MM.1S (cell line): ENCODE measurements around the gene SLC38A11.

Source experiments
- EZH2 ChIP-seq: fragments of 300-600 bp; sonication (generic); optimal IDR thresholded peaks from 2 replicates; pipeline ENCODE3; 2017; ENCODE audit warnings: low read depth, mild to moderate bottlenecking, antibody characterized with exemption, low read length, mixed read lengths
- EZH2phosphoT487 ChIP-seq: fragments of 300-600 bp; sonication (generic); IDR thresholded peaks from 2 replicates; pipeline ENCODE4 v1.6.1; 2018; ENCODE audit warnings: antibody characterized with exemption, low read length
- TF ChIP-seq, protein P1 (sequence below): fragments of 300-600 bp; sonication (generic); IDR thresholded peaks from 2 replicates; pipeline ENCODE4 v1.5.1; 2016; ENCODE audit warnings: antibody characterized with exemption, low read length, mixed read lengths

DNA sequence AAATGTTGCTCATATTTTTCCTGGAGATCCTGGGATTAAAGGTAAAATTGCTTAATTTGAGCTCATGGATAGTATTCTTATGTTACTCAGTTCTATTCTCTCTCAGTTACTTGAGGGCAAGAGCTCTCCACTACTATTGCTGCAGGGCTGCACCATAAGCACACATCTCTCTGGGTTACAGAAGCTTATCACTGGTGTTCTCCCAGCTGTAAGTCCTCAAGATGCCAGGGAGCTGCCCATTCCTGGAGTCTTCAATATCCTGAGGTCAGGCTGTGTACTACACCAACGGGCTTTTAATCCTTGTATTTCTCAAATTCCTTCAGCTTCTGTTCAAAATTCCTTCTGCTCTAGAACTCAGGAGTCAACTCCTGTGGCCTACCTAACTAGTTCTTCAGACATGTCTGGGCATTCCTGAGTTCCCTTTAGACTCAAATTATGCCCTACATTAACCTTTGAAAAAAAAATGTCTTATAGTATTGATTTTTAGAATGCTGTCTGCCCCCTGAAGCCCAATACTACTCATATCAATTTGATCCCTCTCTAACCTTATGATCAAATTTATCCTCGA lies 96.0 kb downstream of the SLC38A11 start:
- TF ChIP-seq, protein P1, sequence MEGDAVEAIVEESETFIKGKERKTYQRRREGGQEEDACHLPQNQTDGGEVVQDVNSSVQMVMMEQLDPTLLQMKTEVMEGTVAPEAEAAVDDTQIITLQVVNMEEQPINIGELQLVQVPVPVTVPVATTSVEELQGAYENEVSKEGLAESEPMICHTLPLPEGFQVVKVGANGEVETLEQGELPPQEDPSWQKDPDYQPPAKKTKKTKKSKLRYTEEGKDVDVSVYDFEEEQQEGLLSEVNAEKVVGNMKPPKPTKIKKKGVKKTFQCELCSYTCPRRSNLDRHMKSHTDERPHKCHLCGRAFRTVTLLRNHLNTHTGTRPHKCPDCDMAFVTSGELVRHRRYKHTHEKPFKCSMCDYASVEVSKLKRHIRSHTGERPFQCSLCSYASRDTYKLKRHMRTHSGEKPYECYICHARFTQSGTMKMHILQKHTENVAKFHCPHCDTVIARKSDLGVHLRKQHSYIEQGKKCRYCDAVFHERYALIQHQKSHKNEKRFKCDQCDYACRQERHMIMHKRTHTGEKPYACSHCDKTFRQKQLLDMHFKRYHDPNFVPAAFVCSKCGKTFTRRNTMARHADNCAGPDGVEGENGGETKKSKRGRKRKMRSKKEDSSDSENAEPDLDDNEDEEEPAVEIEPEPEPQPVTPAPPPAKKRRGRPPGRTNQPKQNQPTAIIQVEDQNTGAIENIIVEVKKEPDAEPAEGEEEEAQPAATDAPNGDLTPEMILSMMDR: no peak
- TF ChIP-seq EZH2: no peak
- TF ChIP-seq EZH2phosphoT487: no peak
